ENCODE data around the gene CIAO2B. TPM values are rescaled to one million over a fixed set of nuclear protein-coding genes. Genes with fewer than 3 reads are reported as not detected.

Gene CIAO2B
- total RNA-seq, 1 donor from 2014 or later = 119 TPM

GRCh38 chr16:66923866-66924265 is 10.3 kb downstream of the CIAO2B start:
- intact Hi-C loops (cut with micrococcal nuclease) = no loop called here

GRCh38 chr16:66923247-66923731 is 10.9 kb downstream of the CIAO2B start:
- intact Hi-C loops (cut with micrococcal nuclease) = no loop called here

- intact Hi-C loops (cut with micrococcal nuclease) = no loop called here
Observed at GRCh38 chr16:66921729-66922450, 12.3 kb downstream of the CIAO2B start.

- intact Hi-C loops (cut with micrococcal nuclease) = no loop called here
Observed at GRCh38 chr16:66920924-66921680, 13.1 kb downstream of the CIAO2B start.

- intact Hi-C loops (cut with micrococcal nuclease) = no loop called here
Observed at GRCh38 chr16:66920299-66920590, 14.0 kb downstream of the CIAO2B start.

GRCh38 chr16:66919569-66920298 is 14.5 kb downstream of the CIAO2B start:
- intact Hi-C loops (cut with micrococcal nuclease) = no loop called here

GRCh38 chr16:66918803-66919568 is 15.2 kb downstream of the CIAO2B start, which contains the start of gene CDH16:
Gene CDH16, minus strand, starts transcription at chr16:66918885. Its CDS starts 820 bp downstream, at chr16:66918065.
- intact Hi-C loops (cut with micrococcal nuclease) = no loop called here

- intact Hi-C loops (cut with micrococcal nuclease) = no loop called here
Observed at GRCh38 chr16:66918355-66918754, 15.8 kb downstream of the CIAO2B start.

GRCh38 chr16:66917741-66918140 is 16.5 kb downstream of the CIAO2B start:
- intact Hi-C loops (cut with micrococcal nuclease) = no loop called here

GRCh38 chr16:66916518-66916917 is 17.7 kb downstream of the CIAO2B start:
- intact Hi-C loops (cut with micrococcal nuclease) = no loop called here

GRCh38 chr16:66915041-66915440 is 19.2 kb downstream of the CIAO2B start:
- intact Hi-C loops (cut with micrococcal nuclease) = no loop called here

GRCh38 chr16:66914541-66914940 is 19.7 kb downstream of the CIAO2B start:
- intact Hi-C loops (cut with micrococcal nuclease) = no loop called here

- intact Hi-C loops (cut with micrococcal nuclease) = no loop called here
Observed at GRCh38 chr16:66913711-66914110, 20.5 kb downstream of the CIAO2B start.

GRCh38 chr16:66913081-66913480 is 21.1 kb downstream of the CIAO2B start:
- intact Hi-C loops (cut with micrococcal nuclease) = no loop called here

GRCh38 chr16:66911801-66912200 is 22.4 kb downstream of the CIAO2B start:
- intact Hi-C loops (cut with micrococcal nuclease) = no loop called here

- intact Hi-C loops (cut with micrococcal nuclease) = no loop called here
Observed at GRCh38 chr16:66911112-66911511, 23.1 kb downstream of the CIAO2B start.

- intact Hi-C loops (cut with micrococcal nuclease) = no loop called here
Observed at GRCh38 chr16:66910175-66910940, 23.8 kb downstream of the CIAO2B start.

GRCh38 chr16:66908762-66909559 is 25.2 kb downstream of the CIAO2B start:
- intact Hi-C loops (cut with micrococcal nuclease) = no loop called here

GRCh38 chr16:66908116-66908515 is 26.1 kb downstream of the CIAO2B start:
- intact Hi-C loops (cut with micrococcal nuclease) = no loop called here
